ENCODE measurements around the gene CCT6B.

- TF ChIP-seq CTCF (conservative IDR thresholded peaks at IDR 0.05; ENCODE audit: low read length), result no peak
- no peak for TF ChIP-seq EZH2phosphoT487 (IDR thresholded peaks at IDR 0.05; ENCODE audit: borderline replicate concordance)
These were observed 82.1 kb downstream of the CCT6B start for GRCh38 chr17:34879146-34879545.
